Mucosa of descending colon (tissue), 3 donors: ENCODE measurements around the gene GLI3. TPM values are rescaled to one million over a fixed set of nuclear protein-coding genes. Genes with fewer than 3 reads are reported as not detected.

Experiments used
- ATAC-seq: fragments of 200-7000 bp; cut with Tn5 transposase; one replicate; pipeline ENCODE4 v1.9.1; 2020; ENCODE audit warnings: mild to moderate bottlenecking, moderate library complexity
- DNase-seq, 3 donors: peaks; one replicate each; pipeline ENCODE4 v3.0.0-alpha.2; 2020
- H3K36me3 ChIP-seq: fragments of 200-600 bp; one replicate; pipeline ENCODE4 v1.8.0; 2021; ENCODE audit warnings: low read depth, mild to moderate bottlenecking
- H3K4me1 ChIP-seq: fragments of 200-600 bp; one replicate; pipeline ENCODE4 v1.8.0; 2021; ENCODE audit warnings: low read depth, mild to moderate bottlenecking
- H3K4me3 ChIP-seq: fragments of 200-600 bp; one replicate; pipeline ENCODE4 v1.8.0; 2021; ENCODE audit warnings: mild to moderate bottlenecking
- H3K9me3 ChIP-seq: fragments of 200-600 bp; one replicate; pipeline ENCODE4 v1.8.0; 2021; ENCODE audit warnings: mild to moderate bottlenecking
- intact Hi-C, 2 donors: fragments of 100-400 bp; cut with DNase I in 1 of 2; cut with micrococcal nuclease in 1 of 2; formaldehyde crosslinking; loops; one replicate each; pipeline versions ENCODE4 v1.11.0 to v1.11.1; 2022; cut with DNase I, micrococcal nuclease
- total RNA-seq, 3 donors: library from RNA; stranded (reverse); fragmentation: NEBNext Ultra II Directional in 2 of 3; extraction: Animal tissue kit (Norgen Biotek cat#: 25700) in 2 of 3; gene quantifications; one replicate each; pipeline versions ENCODE4 v1.2.1 to v1.2.4, GENCODE V29; 2021 to 2023
- TF ChIP-seq, protein P1 (sequence below): fragments of 200-600 bp; IDR thresholded peaks from one replicate; pipeline ENCODE4 v1.8.0; 2022; ENCODE audit warnings: antibody characterized with exemption, mild to moderate bottlenecking
- donor health status: DM: no; HTN: no; CAD: no; lungs with moderate emphysema.
- donor health status: DM: no; HTN: no; CAD: no.
- donor health status: DM: no; HTN: yes; CAD: no.

Gene GLI3
- total RNA-seq, 3 donors from 2014 or later, result 3.0 to 56.3 (median 8.8) TPM

DNA sequence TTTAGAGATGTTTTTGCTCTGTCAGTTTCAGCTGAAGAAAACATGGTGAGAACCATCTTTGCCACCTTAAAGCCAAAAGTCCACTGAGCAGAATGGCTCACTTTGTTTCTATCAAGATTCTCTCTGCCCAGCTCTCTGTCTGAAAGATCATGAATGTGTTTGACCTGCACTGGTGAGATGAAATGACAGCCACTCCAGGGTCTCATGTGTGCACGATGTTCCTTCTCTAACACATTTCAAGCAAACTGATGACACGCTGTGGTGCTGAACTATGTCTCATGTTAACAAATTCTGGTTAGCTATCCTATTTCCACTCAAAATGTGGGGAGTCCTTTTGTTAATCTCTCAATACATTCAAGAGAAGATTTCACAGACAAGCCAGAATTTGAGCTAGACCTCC is 260.6 kb downstream of the GLI3 start:
- intact Hi-C loops, result loop anchor here (5.0 kb wide), 2 partner anchors 34 to 261 kb away; partner anchors contain the start of gene GLI3 (in 1 of the 2)
- Histone ChIP-seq H3K4me1 (no peaks in the 10 kb centered on the region), H3K36me3 (no peaks in the 10 kb centered on the region), H3K4me3 (no peak overlapping the region), H3K9me3 (no peaks in the 10 kb centered on the region)
- no peak for DNase-seq
- no peak for ATAC-seq
- TF ChIP-seq, protein P1, sequence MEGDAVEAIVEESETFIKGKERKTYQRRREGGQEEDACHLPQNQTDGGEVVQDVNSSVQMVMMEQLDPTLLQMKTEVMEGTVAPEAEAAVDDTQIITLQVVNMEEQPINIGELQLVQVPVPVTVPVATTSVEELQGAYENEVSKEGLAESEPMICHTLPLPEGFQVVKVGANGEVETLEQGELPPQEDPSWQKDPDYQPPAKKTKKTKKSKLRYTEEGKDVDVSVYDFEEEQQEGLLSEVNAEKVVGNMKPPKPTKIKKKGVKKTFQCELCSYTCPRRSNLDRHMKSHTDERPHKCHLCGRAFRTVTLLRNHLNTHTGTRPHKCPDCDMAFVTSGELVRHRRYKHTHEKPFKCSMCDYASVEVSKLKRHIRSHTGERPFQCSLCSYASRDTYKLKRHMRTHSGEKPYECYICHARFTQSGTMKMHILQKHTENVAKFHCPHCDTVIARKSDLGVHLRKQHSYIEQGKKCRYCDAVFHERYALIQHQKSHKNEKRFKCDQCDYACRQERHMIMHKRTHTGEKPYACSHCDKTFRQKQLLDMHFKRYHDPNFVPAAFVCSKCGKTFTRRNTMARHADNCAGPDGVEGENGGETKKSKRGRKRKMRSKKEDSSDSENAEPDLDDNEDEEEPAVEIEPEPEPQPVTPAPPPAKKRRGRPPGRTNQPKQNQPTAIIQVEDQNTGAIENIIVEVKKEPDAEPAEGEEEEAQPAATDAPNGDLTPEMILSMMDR, result no peak

GRCh38 chr7:41975849-41976248 is 261.2 kb downstream of the GLI3 start:
- intact Hi-C loops, result loop anchor here (5.0 kb wide), 2 partner anchors 34 to 261 kb away; partner anchors contain the start of gene GLI3 (in 1 of the 2)
- TF ChIP-seq, protein P1, result no peak
- Histone ChIP-seq H3K4me1 (no peaks in the 10 kb centered on the region), H3K4me3 (no peak overlapping the region), H3K9me3 (no peaks in the 10 kb centered on the region), H3K36me3 (no peaks in the 10 kb centered on the region)
- DNase-seq (no peak), ATAC-seq (no peak)

DNA sequence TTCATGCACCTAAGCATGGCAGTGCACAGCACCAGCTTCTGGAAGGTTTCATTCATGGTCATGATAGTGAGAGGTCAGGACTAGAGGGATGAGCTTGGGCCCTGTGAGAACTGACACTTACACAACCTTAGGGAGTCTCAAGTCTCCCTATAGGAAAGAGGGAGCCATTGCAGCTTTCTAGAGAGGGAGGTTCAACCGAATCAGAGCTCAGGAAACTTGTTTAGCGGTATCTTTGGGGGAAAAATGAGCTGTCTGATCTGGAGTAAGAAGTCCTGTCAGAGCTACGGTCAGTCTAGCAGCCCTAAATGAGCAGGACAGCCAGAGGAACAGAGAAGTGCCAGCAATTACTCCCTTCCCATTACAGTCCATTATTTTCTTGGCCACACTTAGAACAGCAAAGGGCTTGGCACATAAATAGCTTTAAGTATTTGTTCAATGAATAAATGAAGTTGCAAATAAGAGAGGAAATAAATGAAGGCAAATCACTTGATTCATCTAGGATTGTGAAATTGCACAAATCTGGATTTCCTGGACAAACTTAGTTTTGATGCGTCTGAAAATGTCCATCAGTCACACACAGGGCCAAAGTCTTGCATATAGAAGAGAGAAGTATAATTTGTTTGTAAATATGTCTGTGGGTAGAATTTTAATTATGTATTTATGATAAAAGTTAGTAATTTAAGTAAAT is 262.0 kb downstream of the GLI3 start:
- ATAC-seq (no peak), DNase-seq (no peak)
- Histone ChIP-seq H3K4me1 (no peaks in the 10 kb centered on the region), H3K9me3 (no peaks in the 10 kb centered on the region), H3K36me3 (no peaks in the 10 kb centered on the region), H3K4me3 (no peak overlapping the region)
- TF ChIP-seq, protein P1, result no peak
- intact Hi-C loops, result loop anchor here (5.0 kb wide), 2 partner anchors 33 to 262 kb away; partner anchors contain the start of gene GLI3 (in 1 of the 2)

GRCh38 chr7:41973202-41973730 is 263.7 kb downstream of the GLI3 start:
- Histone ChIP-seq H3K36me3 (no peaks in the 10 kb centered on the region), H3K4me1 (no peaks in the 10 kb centered on the region), H3K9me3 (no peaks in the 10 kb centered on the region), H3K4me3 (no peak overlapping the region)
- TF ChIP-seq, protein P1, result no peak
- DNase-seq (no peak), ATAC-seq (no peak)
- intact Hi-C loops, result no loop called here

DNA sequence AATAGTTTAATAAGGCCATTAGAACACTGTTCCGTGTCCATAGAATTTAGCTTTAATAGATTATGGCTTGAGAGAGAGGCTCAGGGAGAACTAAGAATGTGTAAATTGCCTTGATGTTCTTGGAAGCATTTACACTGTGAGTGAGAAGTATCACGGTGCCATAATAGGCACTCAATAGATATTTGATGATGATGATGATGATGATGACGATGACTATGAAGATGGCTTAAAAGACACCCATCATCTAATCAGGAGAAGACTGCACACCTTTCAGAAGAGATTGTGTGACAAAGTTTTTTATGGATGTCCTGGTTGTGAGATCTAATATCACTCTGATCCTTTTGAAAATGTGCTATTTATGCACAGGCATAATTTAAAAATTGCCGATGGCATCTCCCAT is 264.2 kb downstream of the GLI3 start:
- no peak overlapping the region for H3K4me3 ChIP-seq
- no peaks in the 10 kb centered on the region for H3K4me1 ChIP-seq
- no peaks in the 10 kb centered on the region for H3K36me3 ChIP-seq
- no peak for DNase-seq
- no peaks in the 10 kb centered on the region for H3K9me3 ChIP-seq
- TF ChIP-seq, protein P1, result no peak
- no peak for ATAC-seq
- intact Hi-C loops, result no loop called here
